Astrocyte of the spinal cord (primary cell): ENCODE measurements around the gene BMPR2.
"Not testable (repeated sequence)": the region's sequence is repeated elsewhere in the genome, so short reads cannot be mapped to it uniquely, and the experiment has no call there.

Source experiments
- DNase-seq: peaks from one replicate; pipeline ENCODE4 v3.0.0; 2011; ENCODE audit warnings: low read depth, low spot score
- H3K4me3 ChIP-seq: 2 replicates; pipeline ENCODE4 v1.5.1; 2011; ENCODE audit warnings: low read depth, mild to moderate bottlenecking, low read length, moderate library complexity
- in situ Hi-C: cut with HindIII; loops from 2 replicates; pipeline ENCODE4 v1.10.0; 2017; ENCODE audit warnings: low sequenced_read_pairs
- TF ChIP-seq, protein P1 (sequence below): IDR thresholded peaks from 2 replicates; pipeline ENCODE4 v1.5.1; 2012; ENCODE audit warnings: low read depth, mild to moderate bottlenecking, low read length, inconsistent platforms

The BMPR2 gene

DNA sequence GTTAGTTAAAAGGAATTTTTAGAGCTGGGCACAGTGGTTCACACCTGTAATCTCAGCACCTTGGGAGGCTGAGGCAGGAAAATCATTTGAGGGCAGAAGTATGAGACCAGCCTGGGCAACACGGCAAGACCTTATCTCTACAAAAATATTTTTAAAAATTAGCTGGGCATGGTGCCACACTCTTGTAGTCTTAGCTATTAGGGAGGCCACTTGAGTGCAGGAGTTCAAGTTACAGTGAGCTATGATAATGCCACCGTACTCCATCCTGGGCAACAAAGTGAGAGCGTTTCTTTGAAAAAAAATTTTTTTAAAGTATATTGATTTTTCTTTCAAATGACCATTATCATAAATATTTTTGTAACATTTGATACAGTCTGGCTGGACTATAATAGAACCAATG lies 165.0 kb downstream of the BMPR2 start:
- in situ Hi-C loops, result no loop called here
- no peak overlapping the region for H3K4me3 ChIP-seq
- TF ChIP-seq, protein P1, sequence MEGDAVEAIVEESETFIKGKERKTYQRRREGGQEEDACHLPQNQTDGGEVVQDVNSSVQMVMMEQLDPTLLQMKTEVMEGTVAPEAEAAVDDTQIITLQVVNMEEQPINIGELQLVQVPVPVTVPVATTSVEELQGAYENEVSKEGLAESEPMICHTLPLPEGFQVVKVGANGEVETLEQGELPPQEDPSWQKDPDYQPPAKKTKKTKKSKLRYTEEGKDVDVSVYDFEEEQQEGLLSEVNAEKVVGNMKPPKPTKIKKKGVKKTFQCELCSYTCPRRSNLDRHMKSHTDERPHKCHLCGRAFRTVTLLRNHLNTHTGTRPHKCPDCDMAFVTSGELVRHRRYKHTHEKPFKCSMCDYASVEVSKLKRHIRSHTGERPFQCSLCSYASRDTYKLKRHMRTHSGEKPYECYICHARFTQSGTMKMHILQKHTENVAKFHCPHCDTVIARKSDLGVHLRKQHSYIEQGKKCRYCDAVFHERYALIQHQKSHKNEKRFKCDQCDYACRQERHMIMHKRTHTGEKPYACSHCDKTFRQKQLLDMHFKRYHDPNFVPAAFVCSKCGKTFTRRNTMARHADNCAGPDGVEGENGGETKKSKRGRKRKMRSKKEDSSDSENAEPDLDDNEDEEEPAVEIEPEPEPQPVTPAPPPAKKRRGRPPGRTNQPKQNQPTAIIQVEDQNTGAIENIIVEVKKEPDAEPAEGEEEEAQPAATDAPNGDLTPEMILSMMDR, result no peak
- DNase-seq, result no peak

DNA sequence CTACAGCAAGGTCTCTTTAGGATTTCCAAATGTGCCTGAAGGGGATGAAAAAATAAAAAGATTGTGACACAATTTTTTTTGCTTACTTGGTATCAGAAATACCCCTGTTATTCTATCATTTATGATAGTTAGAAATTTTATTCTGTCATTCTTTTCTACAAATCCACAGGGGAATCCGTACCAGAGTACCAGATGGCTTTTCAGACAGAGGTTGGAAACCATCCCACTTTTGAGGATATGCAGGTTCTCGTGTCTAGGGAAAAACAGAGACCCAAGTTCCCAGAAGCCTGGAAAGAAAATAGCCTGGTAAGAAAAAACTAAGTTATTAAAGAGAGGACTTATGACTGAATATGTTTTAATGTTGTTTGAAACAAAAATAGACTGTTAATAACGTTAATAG lies 166.0 kb downstream of the BMPR2 start:
- TF ChIP-seq, protein P1, result no peak
- DNase-seq, result no peak
- no peak overlapping the region for H3K4me3 ChIP-seq
- in situ Hi-C loops, result no loop called here

DNA sequence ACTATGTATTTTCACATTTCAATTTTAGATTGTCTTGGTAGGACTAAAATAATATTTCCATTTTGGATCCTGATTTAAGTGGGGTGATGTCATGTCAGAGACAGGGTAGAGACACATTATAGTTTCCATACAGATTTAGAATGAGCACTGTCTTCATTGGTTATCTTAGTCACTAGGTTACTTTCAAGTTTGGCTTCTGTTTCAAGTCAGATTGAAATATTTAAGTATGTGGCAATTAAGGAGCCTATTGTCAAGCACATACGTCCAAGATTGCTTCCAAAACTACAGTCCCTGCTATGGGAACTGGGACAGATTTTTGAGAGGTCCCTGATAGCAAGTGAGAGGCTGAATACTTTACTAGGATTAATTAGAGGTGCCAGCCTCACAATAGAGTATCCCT lies 169.4 kb downstream of the BMPR2 start:
- TF ChIP-seq, protein P1, result no peak
- DNase-seq, result no peak
- in situ Hi-C loops, result no loop called here
- no peak overlapping the region for H3K4me3 ChIP-seq

DNA sequence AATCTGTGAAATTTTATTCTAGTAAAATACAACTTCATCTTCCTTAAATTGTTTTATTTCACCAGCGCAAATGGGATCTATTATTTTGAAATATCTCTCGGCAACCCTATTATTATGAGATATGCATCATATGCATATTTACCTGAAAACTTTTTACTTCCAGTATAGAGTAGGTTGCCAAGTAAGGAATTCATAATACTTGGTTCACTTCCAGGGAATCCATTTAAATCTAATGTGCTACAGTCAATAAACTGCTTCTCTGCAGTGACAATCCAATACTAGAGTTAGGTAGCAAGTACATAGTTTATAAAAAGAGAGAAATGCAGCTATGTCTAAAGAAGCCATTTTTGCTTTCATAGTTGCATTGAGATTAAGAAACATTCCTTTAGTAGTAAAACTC lies 169.8 kb downstream of the BMPR2 start:
- no peak overlapping the region for H3K4me3 ChIP-seq
- DNase-seq, result no peak
- in situ Hi-C loops, result no loop called here
- TF ChIP-seq, protein P1, result no peak

DNA sequence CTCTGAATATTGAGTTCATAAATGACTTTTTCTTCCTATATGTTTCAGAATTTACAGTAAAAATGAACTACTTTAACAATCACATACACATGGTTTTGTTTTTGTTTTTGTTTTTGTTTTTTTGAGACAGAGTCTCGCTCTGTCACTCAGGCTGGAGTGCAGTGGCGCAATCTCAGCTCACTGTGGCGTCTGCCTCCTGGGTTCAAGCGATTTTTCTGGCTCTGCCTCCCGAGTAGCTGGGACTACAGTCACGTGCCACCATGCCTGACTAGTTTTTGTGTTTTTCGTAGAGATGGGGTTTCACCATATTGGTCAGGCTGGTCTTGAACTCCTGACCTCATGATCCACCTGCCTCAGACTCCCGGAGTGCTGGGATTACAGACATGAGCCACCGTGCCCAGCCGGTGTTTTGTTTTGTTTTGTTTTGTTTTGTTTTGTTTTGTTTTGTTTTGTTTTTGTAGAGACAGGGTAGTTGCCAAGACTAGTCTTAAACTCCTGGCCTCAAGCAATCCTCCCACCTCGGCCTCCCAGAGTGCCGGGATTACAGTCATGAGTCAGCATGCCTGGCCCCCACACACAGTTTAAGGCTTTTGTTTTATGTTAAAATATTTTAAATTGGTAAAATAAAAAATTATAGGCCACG lies 170.5 kb downstream of the BMPR2 start:
- H3K4me3 ChIP-seq, in situ Hi-C loops, DNase-seq: not testable (repeated sequence)

DNA sequence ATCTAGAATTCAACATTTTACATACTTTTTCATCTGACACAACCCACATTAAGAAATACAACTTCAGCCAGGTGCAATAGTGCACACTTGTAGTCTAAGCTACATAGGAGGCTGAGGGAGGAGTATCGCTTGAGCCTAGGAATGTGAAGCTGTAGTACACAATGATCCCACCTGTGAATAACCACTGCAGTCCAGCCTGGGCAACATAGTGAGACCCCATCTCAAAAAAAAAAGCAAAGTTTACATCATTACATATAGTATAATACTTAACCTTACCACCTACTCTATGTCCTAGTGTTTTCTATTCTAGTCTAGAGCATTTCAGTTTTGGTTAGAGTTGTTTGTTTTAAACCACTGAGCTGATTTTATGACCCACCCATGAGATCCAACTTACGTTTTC lies 172.1 kb downstream of the BMPR2 start:
- no peak overlapping the region for H3K4me3 ChIP-seq
- in situ Hi-C loops, result no loop called here
- DNase-seq, result no peak
- TF ChIP-seq, protein P1, result no peak

DNA sequence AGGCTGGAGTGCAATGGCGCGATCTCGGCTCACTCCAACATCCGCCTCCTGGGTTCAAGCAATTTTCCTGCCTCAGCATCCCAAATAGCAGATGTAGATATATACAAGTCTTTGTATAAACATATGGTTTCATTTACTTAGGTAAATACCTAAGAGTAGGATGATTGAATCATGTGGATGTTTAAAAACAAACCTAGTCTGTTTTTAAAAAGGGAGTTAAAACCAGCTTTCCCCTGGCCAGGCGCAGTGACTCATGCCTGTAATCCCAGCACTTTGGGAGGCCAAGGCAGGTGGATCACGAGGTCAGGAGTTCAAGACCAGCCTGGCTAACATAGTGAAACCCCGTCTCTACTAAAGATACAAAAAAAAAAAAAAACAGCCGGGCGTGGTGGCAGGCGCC lies 174.9 kb downstream of the BMPR2 start:
- in situ Hi-C loops, H3K4me3 ChIP-seq: not testable (repeated sequence)
- DNase-seq, result peak; percentile 62

DNA sequence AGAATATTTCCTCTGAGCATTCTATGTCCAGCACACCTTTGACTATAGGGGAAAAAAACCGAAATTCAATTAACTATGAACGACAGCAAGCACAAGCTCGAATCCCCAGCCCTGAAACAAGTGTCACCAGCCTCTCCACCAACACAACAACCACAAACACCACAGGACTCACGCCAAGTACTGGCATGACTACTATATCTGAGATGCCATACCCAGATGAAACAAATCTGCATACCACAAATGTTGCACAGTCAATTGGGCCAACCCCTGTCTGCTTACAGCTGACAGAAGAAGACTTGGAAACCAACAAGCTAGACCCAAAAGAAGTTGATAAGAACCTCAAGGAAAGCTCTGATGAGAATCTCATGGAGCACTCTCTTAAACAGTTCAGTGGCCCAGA lies 179.2 kb downstream of the BMPR2 start:
- in situ Hi-C loops, result no loop called here
- no peak for DNase-seq
- no peak overlapping the region for H3K4me3 ChIP-seq
- TF ChIP-seq, protein P1, result no peak
